ENCODE data around the gene ZFP1.
"Not testable (repeated sequence)": the region's sequence is repeated elsewhere in the genome, so short reads cannot be mapped to it uniquely, and the experiment has no call there.

Gene ZFP1

GRCh38 chr16:75113541-75114121, 34.7 kb upstream of the ZFP1 start:
- no peak for DNase-seq

- DNase-seq = no peak
These were observed 34.0 kb upstream of the ZFP1 start for GRCh38 chr16:75114179-75114945.

- no peak for DNase-seq
These were observed 33.1 kb upstream of the ZFP1 start for GRCh38 chr16:75114946-75115825.

- DNase-seq = no peak
These were observed 32.0 kb upstream of the ZFP1 start, which contains the start of gene LDHD for GRCh38 chr16:75116081-75116910. Gene LDHD (minus strand): TSS chr16:75116780. CDS start chr16:75116720, 60 bp downstream.

- no peak for DNase-seq
These were observed 31.4 kb upstream of the ZFP1 start for GRCh38 chr16:75116911-75117245.

GRCh38 chr16:75118943-75119539, 29.3 kb upstream of the ZFP1 start:
- no peak for DNase-seq

GRCh38 chr16:75120253-75120652, 28.1 kb upstream of the ZFP1 start:
- DNase-seq = no peak

GRCh38 chr16:75121949-75122568, 26.3 kb upstream of the ZFP1 start:
- no peak for DNase-seq

GRCh38 chr16:75122609-75123008, 25.7 kb upstream of the ZFP1 start:
- no peak for DNase-seq

- no peak for DNase-seq
These were observed 20.5 kb upstream of the ZFP1 start for GRCh38 chr16:75127713-75128415.

GRCh38 chr16:75129421-75130149, 18.7 kb upstream of the ZFP1 start:
- DNase-seq = not testable (repeated sequence)

- no peak for DNase-seq
These were observed 18.1 kb upstream of the ZFP1 start for GRCh38 chr16:75130150-75130771.

- DNase-seq = no peak
These were observed 17.2 kb upstream of the ZFP1 start for GRCh38 chr16:75131081-75131480.

- DNase-seq = no peak
These were observed 10.1 kb upstream of the ZFP1 start for GRCh38 chr16:75138233-75138632.

GRCh38 chr16:75138636-75139035, 9.7 kb upstream of the ZFP1 start:
- peak; percentile 13 for DNase-seq

GRCh38 chr16:75139498-75139897, 8.8 kb upstream of the ZFP1 start:
- DNase-seq = no peak

GRCh38 chr16:75143941-75144340, 4.4 kb upstream of the ZFP1 start:
- no peak for DNase-seq

- no peak for DNase-seq
These were observed 385 bp upstream of the ZFP1 start for GRCh38 chr16:75147968-75148310.

- DNase-seq = no peak
These were observed 3.5 kb downstream of the ZFP1 start for GRCh38 chr16:75151798-75152197.

GRCh38 chr16:75152635-75153034, 4.3 kb downstream of the ZFP1 start:
- no peak for DNase-seq
